ENCODE measurements around the gene COP1. TPM values are rescaled to one million over a fixed set of nuclear protein-coding genes. Genes with fewer than 3 reads are reported as not detected.

Gene COP1
- total and polyA plus RNA-seq, 2 of the 13 experiments (the other 11 are each of a cell fraction or from before 2014, with no cell fraction given) = 20.5 to 51.3 TPM

DNA sequence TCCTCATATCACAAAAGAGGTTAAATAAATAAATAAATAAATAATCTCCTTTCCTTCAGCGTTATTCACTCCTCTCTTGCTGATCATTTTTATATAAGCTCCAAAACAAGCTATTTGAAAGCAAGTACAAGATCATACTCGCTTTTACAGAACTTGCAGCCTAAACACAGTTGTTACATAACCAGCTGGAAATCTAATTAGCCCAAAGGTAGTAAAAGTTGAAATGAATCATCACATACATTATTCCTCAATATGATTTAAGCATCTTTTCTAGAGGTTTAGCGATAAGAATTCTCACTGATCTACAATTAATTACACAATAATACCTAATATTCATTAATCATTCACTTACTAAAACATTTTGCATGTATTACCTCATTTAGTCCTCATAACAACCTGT, 160.2 kb downstream of the COP1 start (continued):
- TF ChIP-seq ZHX2 (IDR thresholded peaks at IDR 0.05; ENCODE audit: low read depth) (no peak), ZHX2 (CRISPR knock-in tag; IDR thresholded peaks at IDR 0.05; ENCODE audit: borderline replicate concordance) (no peak)

DNA sequence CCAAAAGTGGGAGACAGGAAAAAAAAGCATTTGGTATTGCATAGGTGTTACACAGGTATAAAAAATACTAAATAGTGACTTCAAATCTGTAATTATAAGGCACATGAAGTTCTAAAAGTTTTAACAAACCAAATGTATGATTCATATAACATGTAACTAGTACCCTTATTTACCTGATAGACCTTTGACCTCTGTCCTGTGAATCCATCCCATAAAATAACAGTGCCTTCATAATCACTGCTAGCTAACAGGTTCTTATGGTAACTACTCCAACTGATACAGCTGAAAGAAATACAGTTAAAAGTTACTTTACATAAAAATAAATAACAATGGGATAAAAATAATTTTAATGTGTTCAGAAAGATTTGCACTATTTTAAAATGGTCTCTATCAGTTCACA, 163.5 kb downstream of the COP1 start:
- intact Hi-C loops (cut with micrococcal nuclease; ENCODE audit: unreplicated experiment) (no loop called here), in situ Hi-C loops (cut with HindIII; ENCODE audit: extremely low pct_ligation_motif_present, low pct_unique_long_range_greater_than_20kb) (no loop called here)
- DNase-seq (ENCODE audit: low spot score) = no peak
- Histone ChIP-seq H4K20me1 (ENCODE audit: insufficient read depth, low read length) (no peaks in the 10 kb centered on the region), H3K27me3 (ENCODE audit: control insufficient read depth in 1 of 2, insufficient read depth in 2 of 2, low read length in 2 of 2) (no peaks in the 10 kb centered on the region), H3K27ac (ENCODE audit: extremely low read length, insufficient read depth, low read length) (no peak overlapping the region), H3K9me3 (ENCODE audit: low read length) (no peaks in the 10 kb centered on the region), H3K36me3 (replicated peaks in 1 of 2; ENCODE audit: control insufficient read depth in 1 of 2, insufficient read depth in 2 of 2, low read length in 2 of 2) (peaks cover 3 to 16% of the 10 kb centered on the region in 2 experiments; a peak in 3 of 5 replicates), H3K4me2 (ENCODE audit: low read depth, low read length) (no peak overlapping the region), H3K9ac (ENCODE audit: insufficient read depth, low read depth, low read length) (no peak overlapping the region), H2AFZ (ENCODE audit: low read length) (no peak overlapping the region), H3K4me3 (replicated peaks in 1 of 3; ENCODE audit: insufficient read depth in 1 of 3, low read depth in 2 of 3, low read length in 3 of 3) (no peak overlapping the region), H3K79me2 (ENCODE audit: insufficient read depth, low read length) (no peaks in the 10 kb centered on the region), H3K4me1 (ENCODE audit: insufficient read depth, low read length) (no peaks in the 10 kb centered on the region)
- ATAC-seq = no peak
- BruUV-seq (replicated peaks) = no TSS peak
- POLR2A ChIA-PET = no interaction called here
- CTCF ChIA-PET (ENCODE audit: low intra/inter-chr PET ratio, low total read pairs) = no interaction called here
- no peak for TF ChIP-seq MTF1 (CRISPR knock-in tag; IDR thresholded peaks at IDR 0.05)
- TF ChIP-seq ZSCAN22 (CRISPR knock-in tag; IDR thresholded peaks at IDR 0.05) = no peak
- no peak for TF ChIP-seq ZNF780A (CRISPR knock-in tag; IDR thresholded peaks at IDR 0.05)
- TF ChIP-seq DPF2 (CRISPR knock-in tag; IDR thresholded peaks at IDR 0.05; ENCODE audit: borderline replicate concordance, low read depth) = no peak
- TF ChIP-seq, protein P1, sequence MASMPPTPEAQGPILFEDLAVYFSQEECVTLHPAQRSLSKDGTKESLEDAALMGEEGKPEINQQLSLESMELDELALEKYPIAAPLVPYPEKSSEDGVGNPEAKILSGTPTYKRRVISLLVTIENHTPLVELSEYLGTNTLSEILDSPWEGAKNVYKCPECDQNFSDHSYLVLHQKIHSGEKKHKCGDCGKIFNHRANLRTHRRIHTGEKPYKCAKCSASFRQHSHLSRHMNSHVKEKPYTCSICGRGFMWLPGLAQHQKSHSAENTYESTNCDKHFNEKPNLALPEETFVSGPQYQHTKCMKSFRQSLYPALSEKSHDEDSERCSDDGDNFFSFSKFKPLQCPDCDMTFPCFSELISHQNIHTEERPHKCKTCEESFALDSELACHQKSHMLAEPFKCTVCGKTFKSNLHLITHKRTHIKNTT (CRISPR knock-in tag; IDR thresholded peaks at IDR 0.05) = no peak
- TF ChIP-seq ZFP36 (IDR thresholded peaks at IDR 0.05; ENCODE audit: borderline replicate concordance, low read depth, low read length, partially characterized antibody) = no peak
- FAIRE-seq = no peak

All from HepG2 (cell line).